Measurements from ENCODE around the gene THSD1.
"Not testable (repeated sequence)": the region's sequence is repeated elsewhere in the genome, so short reads cannot be mapped to it uniquely, and the experiment has no call there.

THSD1 gene

DNA sequence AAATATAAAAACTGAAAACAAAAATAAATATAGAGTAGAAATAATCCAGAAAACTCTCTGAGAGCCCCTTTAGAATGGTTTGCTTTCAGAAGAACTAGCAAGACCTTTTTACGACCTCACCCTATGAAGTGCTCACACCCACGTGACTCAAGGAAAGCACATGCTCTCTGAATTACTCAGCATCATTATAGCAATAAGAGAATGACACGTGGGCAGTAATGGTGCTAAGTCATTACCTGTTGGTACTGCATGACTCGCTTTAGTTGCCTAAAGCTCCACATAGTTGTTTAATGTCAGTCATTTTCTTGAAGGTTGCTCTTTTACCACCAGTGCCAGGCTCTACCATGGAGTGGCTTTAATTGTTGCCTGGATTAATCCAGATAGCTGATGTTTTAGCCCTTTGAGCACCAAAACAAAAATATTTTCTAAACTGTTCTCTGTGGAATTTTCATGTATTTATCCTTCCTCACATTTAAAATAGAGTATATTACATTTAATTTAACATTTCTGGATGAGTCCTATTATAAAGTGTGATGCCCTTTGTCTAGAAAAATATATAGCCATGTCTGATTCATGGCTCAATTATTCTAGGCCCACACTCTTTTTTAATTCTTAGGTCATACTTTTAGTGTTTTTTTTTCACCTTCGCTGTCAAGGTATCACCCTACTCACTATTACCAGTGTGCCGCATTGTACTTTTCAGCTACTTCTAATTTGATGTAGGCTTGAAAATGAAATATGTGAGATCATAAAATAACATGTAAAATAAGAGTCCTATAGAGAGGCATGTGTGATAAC is 56.8 kb downstream of the THSD1 start:
- DNase-seq = no peak

DNA sequence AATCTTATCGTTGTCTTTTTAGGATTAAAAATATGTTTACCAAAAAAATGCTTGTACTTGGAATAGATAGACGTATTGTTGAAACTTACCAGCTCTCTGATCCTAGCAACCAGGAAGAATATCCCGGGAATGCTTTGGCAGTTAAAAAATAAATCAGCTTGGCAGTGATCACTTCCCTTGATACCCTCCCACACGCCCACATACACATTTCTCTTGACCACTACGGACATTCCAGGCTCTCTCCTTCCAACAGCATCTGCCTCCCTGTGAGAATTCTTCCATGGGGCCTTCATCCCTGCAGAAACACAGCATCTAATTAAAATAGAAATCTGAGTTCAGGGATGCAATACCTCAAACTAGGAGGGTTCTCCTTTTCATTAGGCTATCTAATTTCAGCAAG is 57.9 kb downstream of the THSD1 start:
- no peak for DNase-seq

- DNase-seq = no peak
Measured at GRCh38 chr13:52345631-52346251, 60.2 kb downstream of the THSD1 start.

- no peak for DNase-seq
Measured at GRCh38 chr13:52345048-52345447, 60.9 kb downstream of the THSD1 start.

DNA sequence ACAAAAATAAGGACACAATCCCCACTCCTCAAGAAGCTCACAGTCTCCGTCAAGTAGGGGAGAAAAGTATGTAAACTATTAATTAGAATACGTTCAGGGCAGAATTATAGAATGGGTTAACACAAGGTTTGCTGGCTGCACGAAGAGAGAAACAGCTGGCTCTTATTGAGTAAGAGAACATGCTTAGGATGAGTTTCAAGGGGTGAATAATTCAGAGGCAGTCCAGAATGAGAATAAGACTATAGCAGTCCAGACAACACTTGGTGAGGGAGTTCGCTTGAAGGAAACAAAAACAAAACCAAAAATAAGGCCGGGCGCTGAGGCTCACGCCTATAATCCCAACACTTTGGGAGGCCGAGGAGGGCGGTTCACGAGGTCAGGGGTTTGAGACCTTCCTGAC is 61.9 kb downstream of the THSD1 start:
- DNase-seq = no peak

DNA sequence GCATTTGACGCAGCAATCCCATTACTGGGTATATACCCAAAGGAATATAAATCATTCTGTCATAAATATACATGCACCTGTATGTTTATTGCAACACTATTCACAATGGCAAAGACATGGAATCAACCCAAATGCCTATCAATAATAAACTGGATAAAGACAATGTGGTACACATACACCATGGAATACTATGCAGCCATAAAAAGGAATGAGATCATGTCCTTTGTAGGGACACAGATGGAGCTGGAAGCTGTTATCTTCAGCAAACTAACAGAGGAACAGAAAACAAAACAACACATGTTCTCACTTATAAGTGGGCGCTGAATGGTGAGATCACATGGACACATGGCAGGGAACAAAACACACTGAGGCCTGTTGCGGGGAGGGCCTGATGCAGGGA is 63.8 kb downstream of the THSD1 start:
- DNase-seq = not testable (repeated sequence)

DNA sequence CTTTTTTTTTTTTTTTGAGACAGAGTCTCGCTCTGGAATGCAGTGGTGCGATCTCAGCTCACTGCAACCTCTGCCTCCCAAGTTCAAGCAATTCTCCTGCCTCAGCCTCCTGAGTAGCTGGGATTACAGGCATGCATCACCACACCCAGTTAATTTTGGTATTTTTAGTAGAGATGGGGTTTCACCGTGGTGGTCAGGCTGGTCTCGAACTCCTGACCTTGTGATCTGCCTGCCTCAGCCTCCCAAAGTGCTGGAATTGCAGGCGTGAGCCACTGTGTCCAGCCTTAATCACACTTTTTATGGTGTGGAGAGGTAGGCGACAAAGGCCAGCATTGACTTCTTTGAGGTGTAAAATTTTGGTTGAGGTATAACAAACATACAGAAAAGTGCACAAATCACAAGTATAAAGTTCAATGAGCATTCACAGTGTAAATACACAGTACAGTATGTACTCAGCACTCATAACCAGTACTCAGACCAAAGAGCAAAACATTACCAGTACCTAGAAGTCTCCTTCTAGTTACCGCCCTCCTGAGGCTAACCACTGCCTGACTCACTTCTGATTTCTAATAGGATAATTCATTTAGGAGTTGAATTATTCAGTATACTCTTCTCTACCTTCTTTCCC is 68.0 kb downstream of the THSD1 start:
- not testable (repeated sequence) for DNase-seq

GRCh38 chr13:52334107-52334506 is 71.9 kb downstream of the THSD1 start:
- not testable (repeated sequence) for DNase-seq

DNA sequence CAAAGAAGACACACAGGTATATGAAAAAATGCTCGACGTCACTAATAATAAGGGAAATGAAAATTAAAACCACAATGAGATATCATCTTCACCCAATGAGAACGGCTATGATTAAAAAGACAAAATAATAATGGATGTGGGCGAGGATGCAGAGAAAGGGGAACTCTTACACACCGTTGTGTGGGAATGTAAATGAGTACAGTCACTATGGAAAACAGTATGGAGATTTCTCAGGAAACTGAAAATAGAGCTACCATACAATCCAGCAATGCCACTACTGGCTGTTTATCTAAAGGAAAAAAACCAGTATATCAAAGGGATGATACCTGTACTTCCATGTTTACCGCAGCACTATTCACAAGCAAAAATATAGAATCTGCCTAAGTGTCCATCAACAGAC is 74.1 kb downstream of the THSD1 start:
- DNase-seq = not testable (repeated sequence)

Data from NCI-H1417 (cell line).